GM21367 (cell line): ENCODE results near the gene DDX28.
"Not testable (repeated sequence)": the region's sequence is repeated elsewhere in the genome, so short reads cannot be mapped to it uniquely, and the experiment has no call there.

Experiments used
- ATAC-seq: cut with Tn5 transposase; IDR thresholded peaks from one replicate; pipeline ENCODE4 v1.9.1; 2021; ENCODE audit not compliant: unreplicated experiment

The DDX28 gene

DNA sequence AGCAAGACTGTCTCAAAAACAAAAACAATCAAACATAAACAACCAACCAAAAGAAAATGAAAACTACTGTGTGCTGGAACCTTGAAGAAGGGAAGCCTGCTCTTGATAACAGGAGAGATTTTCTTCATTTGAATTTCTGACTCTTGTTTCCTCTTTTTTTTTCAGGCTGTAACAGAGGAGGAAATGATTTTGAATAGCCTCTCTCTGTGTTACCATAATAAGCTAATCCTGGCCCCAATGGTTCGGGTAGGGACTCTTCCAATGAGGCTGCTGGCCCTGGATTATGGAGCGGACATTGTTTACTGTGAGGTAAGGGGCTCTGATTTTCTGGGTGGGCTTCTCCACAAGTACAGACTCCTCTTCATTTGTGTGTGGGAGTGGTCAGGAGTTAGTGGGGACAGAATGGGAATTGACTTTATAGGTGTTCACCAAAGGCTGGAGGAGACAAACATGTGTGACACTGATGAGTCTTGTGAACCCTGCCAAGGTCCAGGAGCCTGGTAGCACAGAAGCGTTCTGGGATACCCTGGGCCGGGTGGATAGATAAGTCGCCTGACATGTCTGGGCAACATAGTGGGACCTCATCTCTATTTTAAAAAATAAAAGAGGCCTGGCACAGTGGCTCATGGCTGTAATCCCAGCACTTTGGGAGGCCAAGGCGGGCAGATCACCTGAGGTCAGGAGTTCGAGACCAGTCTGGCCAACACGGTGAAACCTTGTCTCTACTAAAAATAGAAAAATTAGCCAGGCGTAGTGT lies 15.0 kb upstream of the DDX28 start:
- no peak for ATAC-seq

DNA sequence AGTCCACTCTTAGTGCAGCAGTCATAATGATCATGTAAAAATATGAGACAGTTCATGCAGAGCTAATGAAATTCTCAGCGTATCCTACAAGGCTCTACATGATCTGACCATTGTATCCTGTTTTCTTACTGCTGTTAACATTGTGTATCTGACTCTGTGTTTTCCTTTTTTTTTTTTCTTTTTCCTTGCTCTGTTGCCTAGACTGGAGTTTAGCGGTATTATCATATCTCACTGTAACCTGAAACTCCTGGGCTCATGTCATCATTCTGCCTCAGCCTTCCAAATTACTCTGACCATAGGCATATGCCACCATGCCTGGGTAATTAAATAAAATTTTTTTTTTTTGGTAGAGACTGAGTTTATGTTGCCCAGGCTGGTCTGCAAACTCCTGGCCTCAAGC lies 12.2 kb upstream of the DDX28 start:
- ATAC-seq, result no peak

GRCh38 chr16:68033101-68033500 lies 10.1 kb upstream of the DDX28 start:
- no peak for ATAC-seq

GRCh38 chr16:68031951-68032350 lies 8.9 kb upstream of the DDX28 start:
- ATAC-seq, result no peak

- ATAC-seq, result not testable (repeated sequence)
These were observed 7.1 kb upstream of the DDX28 start for GRCh38 chr16:68030108-68030507.

- no peak for ATAC-seq
These were observed 6.0 kb upstream of the DDX28 start for GRCh38 chr16:68028996-68029395.

GRCh38 chr16:68022278-68022727 lies 729 bp downstream of the DDX28 start:
- no peak for ATAC-seq

- ATAC-seq, result no peak
These were observed 1.5 kb downstream of the DDX28 start for GRCh38 chr16:68021490-68021889.

- no peak for ATAC-seq
These were observed 3.8 kb downstream of the DDX28 start for GRCh38 chr16:68019167-68019680.

DNA sequence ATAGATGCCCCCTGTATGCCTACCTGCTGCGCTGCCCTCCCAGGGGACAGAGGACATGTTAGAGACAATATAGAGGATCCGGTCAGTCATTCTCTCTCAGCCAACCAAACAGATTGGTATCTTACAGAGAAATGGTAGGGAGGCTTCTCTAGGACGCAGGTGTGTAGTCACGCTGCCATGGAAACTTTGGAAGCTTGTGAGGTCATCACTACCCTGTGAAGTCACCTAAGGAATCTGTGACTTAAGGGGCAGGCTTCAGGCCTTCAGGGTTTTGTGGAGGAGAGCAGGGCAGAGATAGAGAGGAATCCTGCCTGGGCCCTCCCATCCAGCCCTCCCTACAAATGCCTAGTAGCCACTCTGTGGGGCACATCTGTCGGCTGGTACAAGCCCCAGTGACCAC lies 7.4 kb downstream of the DDX28 start, which contains the start of gene DPEP2NB:
DPEP2NB (minus strand) TSS at position 231 of the 400 bp plus-strand sequence; CDS start at position 90, 141 bp downstream.
- no peak for ATAC-seq

DNA sequence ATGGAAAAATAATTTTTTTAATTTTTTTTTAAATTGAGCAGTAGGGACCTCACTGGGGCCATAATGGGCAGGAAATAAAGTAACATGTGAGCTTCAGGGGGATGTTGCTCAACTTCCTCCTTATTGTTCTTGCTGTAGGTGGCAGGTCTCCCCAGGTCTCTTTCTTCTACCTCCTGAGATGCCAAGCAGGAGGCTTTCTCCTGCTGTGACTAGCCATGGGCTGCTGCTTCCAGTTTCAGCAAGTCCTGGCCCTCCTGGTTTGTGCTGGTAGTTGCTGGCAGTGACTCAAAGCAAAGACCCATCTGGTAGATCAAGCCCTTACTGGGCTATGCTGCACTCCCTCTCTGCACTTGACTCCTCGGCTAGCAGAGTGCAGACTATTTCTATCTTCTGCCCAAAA lies 9.6 kb downstream of the DDX28 start:
- ATAC-seq, result no peak

DNA sequence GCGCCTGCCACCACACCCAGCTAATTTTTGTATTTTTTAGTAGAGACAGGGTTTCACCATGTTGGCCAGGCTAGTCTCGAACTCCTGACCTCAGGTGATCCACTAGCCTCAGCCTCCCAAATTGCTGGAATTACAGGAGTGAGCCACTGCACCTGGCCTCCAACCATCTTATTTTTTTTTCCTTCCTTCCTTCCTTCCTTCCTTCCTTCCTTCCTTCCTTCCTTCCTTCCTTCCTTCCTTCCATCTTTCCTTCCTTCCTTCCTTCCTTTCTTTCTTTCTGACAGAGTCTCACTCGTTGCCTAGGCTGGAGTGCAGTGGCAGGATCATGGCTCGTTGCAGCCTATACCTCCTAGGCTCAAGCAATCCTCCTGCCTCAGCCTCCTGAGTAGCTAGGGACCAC lies 13.2 kb downstream of the DDX28 start:
- not testable (repeated sequence) for ATAC-seq

- ATAC-seq, result no peak
These were observed 13.8 kb downstream of the DDX28 start for GRCh38 chr16:68009157-68009735.

DNA sequence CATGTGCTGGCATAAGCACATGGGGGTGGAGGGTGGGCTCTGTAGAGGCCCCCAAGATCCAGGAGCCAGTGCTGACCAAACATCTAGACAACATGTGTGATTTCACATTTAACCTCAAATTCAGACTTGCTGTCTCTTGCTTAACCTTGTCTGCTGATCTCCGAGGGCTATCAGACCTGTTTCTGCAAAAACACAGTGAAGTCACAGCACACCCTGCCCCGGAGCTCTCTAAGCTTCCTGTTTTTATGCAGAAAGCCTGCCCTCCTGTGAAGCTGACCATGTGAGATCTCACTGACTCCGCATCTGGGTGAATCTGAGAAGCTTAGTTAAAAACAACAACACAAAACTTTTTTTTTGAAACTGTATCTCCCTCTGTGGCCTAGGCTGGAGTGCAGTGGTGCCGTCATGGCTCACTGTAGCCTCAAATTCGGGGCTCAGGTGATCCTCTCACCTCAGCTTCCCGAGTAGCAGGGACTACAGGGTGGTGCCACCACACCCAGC lies 17.2 kb downstream of the DDX28 start:
- ATAC-seq, result no peak

GRCh38 chr16:68005211-68005610 lies 17.8 kb downstream of the DDX28 start:
- no peak for ATAC-seq

GRCh38 chr16:68003031-68003430 lies 20.0 kb downstream of the DDX28 start:
- ATAC-seq, result no peak

- ATAC-seq, result no peak
These were observed 22.6 kb downstream of the DDX28 start for GRCh38 chr16:68000450-68000849.

- no peak for ATAC-seq
These were observed 23.0 kb downstream of the DDX28 start for GRCh38 chr16:67999985-68000384.

GRCh38 chr16:67998779-67999688 lies 24.0 kb downstream of the DDX28 start, which contains the start of gene DPEP2:
TSS of gene DPEP2 (minus strand) at chr16:67999484. CDS start at chr16:67993212, 6,272 bp downstream.
- not testable (repeated sequence) for ATAC-seq

- not testable (repeated sequence) for ATAC-seq
These were observed 24.7 kb downstream of the DDX28 start for GRCh38 chr16:67998231-67998778.

GRCh38 chr16:67996666-67997065 lies 26.4 kb downstream of the DDX28 start:
- ATAC-seq, result no peak
